Measurements from ENCODE around the gene TAF10.

- no peak for TF ChIP-seq EZH2 (conservative IDR thresholded peaks at IDR 0.05; ENCODE audit: low read depth, low read length)
- no peak for TF ChIP-seq ZNF562 (CRISPR knock-in tag; IDR thresholded peaks at IDR 0.05; ENCODE audit: borderline replicate concordance)
- TF ChIP-seq, protein P1, sequence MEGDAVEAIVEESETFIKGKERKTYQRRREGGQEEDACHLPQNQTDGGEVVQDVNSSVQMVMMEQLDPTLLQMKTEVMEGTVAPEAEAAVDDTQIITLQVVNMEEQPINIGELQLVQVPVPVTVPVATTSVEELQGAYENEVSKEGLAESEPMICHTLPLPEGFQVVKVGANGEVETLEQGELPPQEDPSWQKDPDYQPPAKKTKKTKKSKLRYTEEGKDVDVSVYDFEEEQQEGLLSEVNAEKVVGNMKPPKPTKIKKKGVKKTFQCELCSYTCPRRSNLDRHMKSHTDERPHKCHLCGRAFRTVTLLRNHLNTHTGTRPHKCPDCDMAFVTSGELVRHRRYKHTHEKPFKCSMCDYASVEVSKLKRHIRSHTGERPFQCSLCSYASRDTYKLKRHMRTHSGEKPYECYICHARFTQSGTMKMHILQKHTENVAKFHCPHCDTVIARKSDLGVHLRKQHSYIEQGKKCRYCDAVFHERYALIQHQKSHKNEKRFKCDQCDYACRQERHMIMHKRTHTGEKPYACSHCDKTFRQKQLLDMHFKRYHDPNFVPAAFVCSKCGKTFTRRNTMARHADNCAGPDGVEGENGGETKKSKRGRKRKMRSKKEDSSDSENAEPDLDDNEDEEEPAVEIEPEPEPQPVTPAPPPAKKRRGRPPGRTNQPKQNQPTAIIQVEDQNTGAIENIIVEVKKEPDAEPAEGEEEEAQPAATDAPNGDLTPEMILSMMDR (CRISPR knock-in tag; IDR thresholded peaks at IDR 0.05) = no peak
- TF ChIP-seq, protein P2, sequence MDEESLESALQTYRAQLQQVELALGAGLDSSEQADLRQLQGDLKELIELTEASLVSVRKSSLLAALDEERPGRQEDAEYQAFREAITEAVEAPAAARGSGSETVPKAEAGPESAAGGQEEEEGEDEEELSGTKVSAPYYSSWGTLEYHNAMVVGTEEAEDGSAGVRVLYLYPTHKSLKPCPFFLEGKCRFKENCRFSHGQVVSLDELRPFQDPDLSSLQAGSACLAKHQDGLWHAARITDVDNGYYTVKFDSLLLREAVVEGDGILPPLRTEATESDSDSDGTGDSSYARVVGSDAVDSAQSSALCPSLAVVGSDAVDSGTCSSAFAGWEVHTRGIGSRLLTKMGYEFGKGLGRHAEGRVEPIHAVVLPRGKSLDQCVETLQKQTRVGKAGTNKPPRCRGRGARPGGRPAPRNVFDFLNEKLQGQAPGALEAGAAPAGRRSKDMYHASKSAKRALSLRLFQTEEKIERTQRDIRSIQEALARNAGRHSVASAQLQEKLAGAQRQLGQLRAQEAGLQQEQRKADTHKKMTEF (CRISPR knock-in tag; IDR thresholded peaks at IDR 0.05) = no peak
- TF ChIP-seq BHLHE40 (IDR thresholded peaks at IDR 0.05; ENCODE audit: low read length) = no peak
- no peak for TF ChIP-seq TRIM24 (CRISPR knock-in tag; IDR thresholded peaks at IDR 0.05)
- TF ChIP-seq ZNF121 (CRISPR knock-in tag; IDR thresholded peaks at IDR 0.05) = no peak
- TF ChIP-seq, protein P3, sequence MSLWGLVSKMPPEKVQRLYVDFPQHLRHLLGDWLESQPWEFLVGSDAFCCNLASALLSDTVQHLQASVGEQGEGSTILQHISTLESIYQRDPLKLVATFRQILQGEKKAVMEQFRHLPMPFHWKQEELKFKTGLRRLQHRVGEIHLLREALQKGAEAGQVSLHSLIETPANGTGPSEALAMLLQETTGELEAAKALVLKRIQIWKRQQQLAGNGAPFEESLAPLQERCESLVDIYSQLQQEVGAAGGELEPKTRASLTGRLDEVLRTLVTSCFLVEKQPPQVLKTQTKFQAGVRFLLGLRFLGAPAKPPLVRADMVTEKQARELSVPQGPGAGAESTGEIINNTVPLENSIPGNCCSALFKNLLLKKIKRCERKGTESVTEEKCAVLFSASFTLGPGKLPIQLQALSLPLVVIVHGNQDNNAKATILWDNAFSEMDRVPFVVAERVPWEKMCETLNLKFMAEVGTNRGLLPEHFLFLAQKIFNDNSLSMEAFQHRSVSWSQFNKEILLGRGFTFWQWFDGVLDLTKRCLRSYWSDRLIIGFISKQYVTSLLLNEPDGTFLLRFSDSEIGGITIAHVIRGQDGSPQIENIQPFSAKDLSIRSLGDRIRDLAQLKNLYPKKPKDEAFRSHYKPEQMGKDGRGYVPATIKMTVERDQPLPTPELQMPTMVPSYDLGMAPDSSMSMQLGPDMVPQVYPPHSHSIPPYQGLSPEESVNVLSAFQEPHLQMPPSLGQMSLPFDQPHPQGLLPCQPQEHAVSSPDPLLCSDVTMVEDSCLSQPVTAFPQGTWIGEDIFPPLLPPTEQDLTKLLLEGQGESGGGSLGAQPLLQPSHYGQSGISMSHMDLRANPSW (CRISPR knock-in tag; IDR thresholded peaks at IDR 0.05; ENCODE audit: borderline replicate concordance) = no peak
- TF ChIP-seq, protein P4, sequence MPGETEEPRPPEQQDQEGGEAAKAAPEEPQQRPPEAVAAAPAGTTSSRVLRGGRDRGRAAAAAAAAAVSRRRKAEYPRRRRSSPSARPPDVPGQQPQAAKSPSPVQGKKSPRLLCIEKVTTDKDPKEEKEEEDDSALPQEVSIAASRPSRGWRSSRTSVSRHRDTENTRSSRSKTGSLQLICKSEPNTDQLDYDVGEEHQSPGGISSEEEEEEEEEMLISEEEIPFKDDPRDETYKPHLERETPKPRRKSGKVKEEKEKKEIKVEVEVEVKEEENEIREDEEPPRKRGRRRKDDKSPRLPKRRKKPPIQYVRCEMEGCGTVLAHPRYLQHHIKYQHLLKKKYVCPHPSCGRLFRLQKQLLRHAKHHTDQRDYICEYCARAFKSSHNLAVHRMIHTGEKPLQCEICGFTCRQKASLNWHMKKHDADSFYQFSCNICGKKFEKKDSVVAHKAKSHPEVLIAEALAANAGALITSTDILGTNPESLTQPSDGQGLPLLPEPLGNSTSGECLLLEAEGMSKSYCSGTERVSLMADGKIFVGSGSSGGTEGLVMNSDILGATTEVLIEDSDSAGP (CRISPR knock-in tag; IDR thresholded peaks at IDR 0.05; ENCODE audit: borderline replicate concordance) = no peak
- TF ChIP-seq ETV6 (CRISPR knock-in tag; conservative IDR thresholded peaks at IDR 0.05) = no peak
These were observed 27.5 kb downstream of the TAF10 start for GRCh38 chr11:6584528-6584927.

Measured in HepG2 (cell line).